GM12878 (cell line): ENCODE results near the gene RPS4Y2.

Experiments used
- CEBPB ChIP-seq, 2 experiments: fragments of 150-350 bp in 1 of 2; IDR thresholded peaks; 2 replicates each; pipeline ENCODE4 v1.6.1; 2012 to 2014; ENCODE audit warnings: low read depth in 2 of 2, low read length in 2 of 2, borderline replicate concordance in 1 of 2, inconsistent platforms in 1 of 2
- CTCF ChIP-seq, 3 experiments: IDR thresholded peaks in 2 of 3; conservative IDR thresholded peaks in 1 of 3; 2 replicates each; pipeline ENCODE4 v1.5.1; 2011; ENCODE audit warnings: low read depth in 3 of 3, low read length in 3 of 3, mild to moderate bottlenecking in 3 of 3, control low read depth in 2 of 3, moderate library complexity in 2 of 3, inconsistent platforms in 1 of 3, mixed read lengths in 1 of 3; ENCODE audit not compliant: control insufficient read depth in 2 of 3, insufficient read depth in 1 of 3; ENCODE audit errors: extremely low read depth in 1 of 3
- EP300 ChIP-seq, 2 experiments: fragments of 150-350 bp in 1 of 2; IDR thresholded peaks; 2 replicates each; pipeline ENCODE4 v1.6.1; 2011 to 2012; ENCODE audit warnings: low read depth in 2 of 2, low read length in 2 of 2, borderline replicate concordance in 1 of 2, improper control_type of control experiment in 1 of 2, inconsistent platforms in 1 of 2; ENCODE audit not compliant: control insufficient read depth in 1 of 2
- KAT2A ChIP-seq: conservative IDR thresholded peaks from 2 replicates; pipeline ENCODE4 v1.6.1; 2011; ENCODE audit warnings: low read depth, low read length; ENCODE audit not compliant: control insufficient read depth
- MYC ChIP-seq: IDR thresholded peaks from 2 replicates; pipeline ENCODE4 v1.6.1; 2011; ENCODE audit warnings: mild to moderate bottlenecking, low read length, moderate library complexity, inconsistent platforms; ENCODE audit not compliant: insufficient read depth, insufficient replicate concordance, insufficient read length, severe bottlenecking
- NR2C2 ChIP-seq: IDR thresholded peaks from 2 replicates; pipeline ENCODE4 v1.6.1; 2011; ENCODE audit warnings: borderline replicate concordance, low read depth; ENCODE audit not compliant: control insufficient read depth, insufficient read length
- POLR2A ChIP-seq: IDR thresholded peaks from 2 replicates; pipeline ENCODE4 v1.6.1; 2011; ENCODE audit warnings: low read depth, mild to moderate bottlenecking, low read length
- REST ChIP-seq: IDR thresholded peaks from 2 replicates; pipeline ENCODE4 v1.6.1; 2012; ENCODE audit warnings: mild to moderate bottlenecking, low read depth, low read length
- STAT3 ChIP-seq: IDR thresholded peaks from 2 replicates; pipeline ENCODE4 v1.6.1; 2011; ENCODE audit warnings: low read depth, low read length, improper control_type of control experiment
- SUPT20H ChIP-seq: IDR thresholded peaks from 2 replicates; pipeline ENCODE4 v1.6.1; 2011; ENCODE audit warnings: low read depth, mild to moderate bottlenecking, low read length, moderate library complexity, borderline replicate concordance; ENCODE audit not compliant: control insufficient read depth
- TAF1 ChIP-seq: IDR thresholded peaks from 2 replicates; pipeline ENCODE4 v1.6.1; 2011; ENCODE audit warnings: mild to moderate bottlenecking, low read depth, low read length, borderline replicate concordance

- TF ChIP-seq EP300 (IDR thresholded peaks at IDR 0.05; ENCODE audit: borderline replicate concordance in 1 of 2, control insufficient read depth in 1 of 2, low read depth in 2 of 2, low read length in 2 of 2) (no peak), POLR2A (no peak), REST (no peak), CTCF (IDR thresholded peaks at IDR 0.05 in 2 of 3, conservative IDR thresholded peaks at IDR 0.05 in 1 of 3; ENCODE audit: control insufficient read depth in 2 of 3, extremely low read depth in 1 of 3, insufficient read depth in 1 of 3, low read depth in 3 of 3, low read length in 3 of 3) (no peak), KAT2A (no peak), CEBPB (IDR thresholded peaks at IDR 0.05; ENCODE audit: borderline replicate concordance in 1 of 2, low read depth in 2 of 2, low read length in 2 of 2) (no peak), SUPT20H (no peak), NR2C2 (no peak), MYC (no peak), STAT3 (no peak), TAF1 (no peak)
Observed at GRCh38 chrY:20814794-20815193, 58.9 kb downstream of the RPS4Y2 start.
